Measurements from ENCODE around the gene NT5DC4. TPM values are rescaled to one million over a fixed set of nuclear protein-coding genes. Genes with fewer than 3 reads are reported as not detected.

The NT5DC4 gene
- total RNA-seq, 1 experiment from 2014 or later, result not detected

GRCh38 chr2:112751451-112752197, 30.8 kb downstream of the NT5DC4 start:
- Histone ChIP-seq H3K9me3 (ENCODE audit: control insufficient read depth, insufficient read depth, low read depth, low read length) (no peaks in the 10 kb centered on the region), H3K27me3 (ENCODE audit: control insufficient read depth, insufficient read depth, low read length) (no peaks in the 10 kb centered on the region), H3K27ac (ENCODE audit: low read length) (no peak overlapping the region), H3K4me1 (ENCODE audit: control insufficient read depth, insufficient read depth, low read length) (no peaks in the 10 kb centered on the region; the same call in 1 of the 2 replicates), H3K4me3 (ENCODE audit: low read depth in 2 of 2, low read length in 2 of 2) (no peak overlapping the region), H3K36me3 (ENCODE audit: control insufficient read depth, insufficient read depth, low read length) (peaks cover 40% of the 10 kb centered on the region)
- TF ChIP-seq REST (IDR thresholded peaks at IDR 0.05; ENCODE audit: insufficient read depth in 1 of 2, low read depth in 2 of 2, low read length in 1 of 2) (no peak), POLR2AphosphoS5 (IDR thresholded peaks at IDR 0.05; ENCODE audit: low read depth, low read length) (no peak), TCF7L2 (IDR thresholded peaks at IDR 0.05; ENCODE audit: low read depth, low read length) (no peak), CTCF (IDR thresholded peaks at IDR 0.05) (no peak), SIN3A (IDR thresholded peaks at IDR 0.05; ENCODE audit: borderline replicate concordance, insufficient read depth, low read depth, low read length) (no peak)
- in situ Hi-C loops (cut with HindIII; ENCODE audit: low pct_unique_long_range_greater_than_20kb, low sequenced_read_pairs), result no loop called here
- BruUV-seq (replicated peaks), result no TSS peak
- DNase-seq (ENCODE audit: low read depth, low spot score) (no peak), ATAC-seq (no peak)
- intact Hi-C loops (cut with micrococcal nuclease; ENCODE audit: unreplicated experiment), result no loop called here
- ChIA-PET CTCF (interaction anchor here (4.5 kb wide), 1 partner anchor 190 kb away, joined by 43 read pairs; no protein-coding TSS in a partner anchor), POLR2A (no interaction called here)

- H3K36me3 ChIP-seq (ENCODE audit: control insufficient read depth, insufficient read depth, low read length), result peaks cover 40% of the 10 kb centered on the region
- ATAC-seq, result no peak
- H3K9me3 ChIP-seq (ENCODE audit: control insufficient read depth, insufficient read depth, low read depth, low read length), result no peaks in the 10 kb centered on the region
- H3K27me3 ChIP-seq (ENCODE audit: control insufficient read depth, insufficient read depth, low read length), result no peaks in the 10 kb centered on the region
- BruUV-seq (replicated peaks), result no TSS peak
- intact Hi-C loops (cut with micrococcal nuclease; ENCODE audit: unreplicated experiment) (no loop called here), in situ Hi-C loops (cut with HindIII; ENCODE audit: low pct_unique_long_range_greater_than_20kb, low sequenced_read_pairs) (no loop called here)
- TF ChIP-seq TCF7L2 (IDR thresholded peaks at IDR 0.05; ENCODE audit: low read depth, low read length) (no peak), POLR2AphosphoS5 (IDR thresholded peaks at IDR 0.05; ENCODE audit: low read depth, low read length) (no peak), CTCF (IDR thresholded peaks at IDR 0.05) (no peak), SIN3A (IDR thresholded peaks at IDR 0.05; ENCODE audit: borderline replicate concordance, insufficient read depth, low read depth, low read length) (no peak), REST (IDR thresholded peaks at IDR 0.05; ENCODE audit: insufficient read depth in 1 of 2, low read depth in 2 of 2, low read length in 1 of 2) (no peak)
- DNase-seq (ENCODE audit: low read depth, low spot score), result no peak
- no peaks in the 10 kb centered on the region; the same call in 1 of the 2 replicates for H3K4me1 ChIP-seq (ENCODE audit: control insufficient read depth, insufficient read depth, low read length)
- ChIA-PET CTCF (interaction anchor here (0.6 kb wide), 1 partner anchor 441 kb away, joined by 9 read pairs; no protein-coding TSS in a partner anchor), POLR2A (no interaction called here)
- H3K27ac ChIP-seq (ENCODE audit: low read length), result no peak overlapping the region
- no peak overlapping the region for H3K4me3 ChIP-seq (ENCODE audit: low read depth in 2 of 2, low read length in 2 of 2)
These were observed 31.8 kb downstream of the NT5DC4 start for GRCh38 chr2:112752667-112753066.

Data from Panc1 (cell line).